ENCODE measurements around the gene DNAH10. TPM values are rescaled to one million over a fixed set of nuclear protein-coding genes. Genes with fewer than 3 reads are reported as not detected.

DNAH10 gene
- total RNA-seq, 1 donor from 2014 or later = not detected

DNA sequence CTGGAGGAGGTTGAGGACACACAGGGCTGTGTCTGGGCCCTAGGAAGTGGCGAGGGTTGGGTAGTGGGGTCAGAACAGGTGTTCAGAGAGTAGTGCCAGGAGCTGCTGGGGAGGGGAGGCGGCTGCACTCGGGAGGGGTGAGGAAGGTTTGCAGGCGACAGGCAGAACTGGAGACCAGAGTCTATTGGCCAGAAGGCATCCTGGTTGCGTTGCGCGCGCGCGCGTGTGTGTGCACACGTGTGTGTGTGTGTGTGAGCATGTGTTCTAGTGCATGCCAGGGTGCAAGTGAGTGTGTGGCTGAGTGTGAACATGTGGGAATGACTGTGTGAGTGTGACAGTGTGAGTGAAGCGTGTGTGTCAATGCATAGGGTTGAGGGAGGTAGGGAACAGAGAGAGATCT, 124.2 kb downstream of the DNAH10 start:
- no peak for DNase-seq (ENCODE audit: low read depth in 2 of 2)

DNA sequence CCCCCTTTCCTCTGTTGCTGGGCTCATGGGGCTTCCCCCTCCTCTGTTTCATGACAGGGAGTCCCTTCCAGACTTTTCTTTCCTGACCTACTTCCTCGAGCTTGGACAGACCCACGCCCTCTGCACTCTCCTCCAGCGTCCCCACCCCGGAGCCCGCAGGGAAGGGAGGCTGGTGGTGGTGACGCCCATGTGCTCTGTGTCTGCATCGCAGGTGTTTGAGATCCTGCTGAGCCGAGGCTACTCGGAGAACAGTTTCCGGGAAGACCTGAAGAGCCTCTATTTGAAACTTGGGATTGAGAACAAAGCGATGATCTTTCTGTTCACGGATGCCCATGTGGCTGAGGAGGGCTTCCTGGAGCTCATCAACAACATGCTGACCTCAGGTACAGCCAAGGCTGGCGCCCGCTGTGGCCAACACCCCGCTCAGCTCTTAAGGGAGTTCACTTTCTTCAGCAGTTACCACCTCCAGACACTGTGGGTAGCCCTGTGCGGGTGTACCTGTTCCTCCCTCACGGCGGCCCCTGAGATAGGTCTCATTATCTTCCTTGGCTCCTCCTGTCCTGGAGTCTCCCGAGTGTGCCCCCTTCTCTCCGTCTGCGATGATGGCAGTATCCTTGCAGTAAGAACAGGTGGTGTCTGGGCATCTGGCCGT, 125.0 kb downstream of the DNAH10 start:
- no peak for DNase-seq (ENCODE audit: low read depth in 2 of 2)

DNA sequence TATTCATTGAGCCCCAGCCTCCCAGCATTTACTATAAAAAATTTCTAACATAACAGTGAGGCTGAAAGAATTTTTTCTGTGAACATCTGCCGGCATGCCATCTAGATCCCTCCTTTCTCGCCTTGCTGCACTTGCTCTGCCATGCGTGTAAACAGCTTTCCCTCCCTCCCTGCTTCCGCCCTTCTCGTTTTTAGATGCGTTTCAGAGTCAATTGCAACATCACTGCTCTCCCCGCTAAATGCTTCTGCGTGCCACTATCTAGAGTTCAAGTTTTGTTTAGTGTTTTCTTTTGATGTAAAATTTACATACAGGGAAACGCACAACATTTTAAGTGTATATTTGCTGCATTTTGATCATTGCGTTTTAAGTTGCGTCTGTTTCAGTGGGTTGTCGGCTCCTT, 126.9 kb downstream of the DNAH10 start:
- no peak for DNase-seq (ENCODE audit: low read depth in 2 of 2)

DNA sequence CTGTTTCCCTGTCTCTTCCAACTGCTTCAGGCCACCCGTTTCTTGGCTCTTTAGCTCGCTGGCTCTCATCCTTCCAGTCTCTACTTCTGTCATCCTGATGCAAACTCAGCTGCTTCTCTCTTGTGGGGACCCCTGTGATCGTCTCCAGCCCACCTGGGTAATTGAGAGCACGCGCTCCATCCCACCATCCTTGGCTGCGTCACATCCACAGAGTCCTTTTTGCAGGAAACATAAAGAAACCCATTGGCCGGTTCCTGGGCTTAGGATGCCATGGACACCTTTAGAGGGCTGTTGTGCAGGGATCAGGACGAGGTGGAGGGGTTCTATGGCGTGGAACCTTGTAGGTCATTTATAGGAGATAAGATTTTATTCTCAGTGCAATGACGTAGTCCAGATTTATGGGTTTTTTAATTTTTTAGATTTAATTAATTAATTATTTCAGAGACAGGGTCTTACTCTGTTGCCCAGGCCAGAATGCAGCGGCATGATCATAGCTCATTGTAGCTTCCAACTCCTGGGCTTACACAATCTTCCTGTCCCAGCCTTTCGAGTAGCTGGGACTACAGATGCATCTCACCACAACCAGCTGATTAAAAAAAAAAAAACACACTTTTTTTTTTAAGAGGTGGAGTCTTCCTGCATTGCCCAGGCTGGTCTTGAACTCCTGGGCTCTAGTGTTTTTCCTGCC, 127.9 kb downstream of the DNAH10 start:
- DNase-seq (ENCODE audit: low read depth in 2 of 2) = no peak

DNA sequence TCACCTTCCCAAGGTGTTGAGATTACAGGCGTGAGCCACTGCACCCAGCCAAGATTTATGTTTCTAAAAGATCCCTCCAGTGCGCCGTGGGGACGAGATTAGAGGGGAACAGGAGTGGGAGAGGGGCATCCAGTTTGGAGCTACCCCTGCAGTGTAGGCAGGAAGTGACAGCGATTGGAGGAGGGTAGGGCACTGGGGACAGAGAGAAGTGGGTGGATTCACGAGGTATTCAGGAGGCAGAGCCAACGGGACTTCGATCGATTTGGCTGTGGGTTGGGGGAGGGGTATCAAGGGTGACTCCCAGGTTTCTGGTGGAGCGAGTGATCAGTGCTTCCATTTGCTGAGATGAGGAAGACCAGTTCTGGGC, 128.4 kb downstream of the DNAH10 start:
- DNase-seq (ENCODE audit: low read depth in 2 of 2) = no peak

DNA sequence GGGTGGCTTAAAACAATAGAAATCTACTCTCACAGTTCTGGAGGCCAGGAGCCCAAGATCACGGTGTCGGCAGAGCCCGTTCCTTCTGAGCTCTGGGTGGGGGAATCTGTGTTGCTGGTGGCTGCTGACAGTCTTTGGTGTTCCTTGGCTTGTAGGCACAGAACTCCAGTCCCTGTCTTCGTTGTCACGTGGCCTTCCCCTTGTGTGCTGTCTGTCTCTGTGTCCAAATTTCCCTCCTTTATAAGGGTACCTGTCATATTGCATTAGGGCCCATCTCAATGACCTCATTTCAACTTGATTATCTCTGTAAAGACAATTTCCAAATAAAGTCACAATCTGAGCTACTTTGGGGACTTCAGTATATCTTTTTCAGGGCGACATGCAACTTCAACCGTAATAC, 128.9 kb downstream of the DNAH10 start:
- no peak for DNase-seq (ENCODE audit: low read depth in 2 of 2)

DNA sequence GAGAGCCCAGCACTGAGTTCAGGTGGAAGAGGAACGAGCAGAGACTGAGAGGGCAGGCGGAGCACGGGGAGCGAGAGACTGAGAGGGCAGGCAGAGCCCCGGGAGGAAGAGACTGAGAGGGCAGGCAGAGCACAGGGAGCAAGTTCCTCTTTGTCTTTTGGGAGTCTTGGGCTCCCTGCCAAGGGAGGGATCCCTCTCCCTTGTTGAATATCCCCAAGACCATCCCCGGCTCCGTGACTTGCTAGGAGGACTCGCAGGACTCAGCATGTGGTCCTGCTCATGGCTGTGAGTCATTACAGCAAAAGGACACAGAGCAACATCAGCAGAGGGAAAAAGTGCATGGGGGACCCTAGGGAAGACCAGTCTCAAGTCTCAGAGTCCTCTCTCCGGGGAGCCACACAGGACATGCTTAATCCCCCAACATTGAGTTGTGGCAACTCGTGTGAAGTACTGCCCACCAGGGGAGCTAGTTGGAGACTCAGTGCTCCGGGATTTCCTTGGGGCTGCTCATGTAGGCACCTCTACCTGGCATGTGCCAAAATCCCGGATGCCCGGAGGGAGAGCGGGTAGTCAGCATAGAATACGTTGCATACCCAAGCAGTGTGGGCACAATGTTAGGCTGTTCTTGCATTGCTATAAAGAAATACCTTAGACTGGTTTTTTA, 129.5 kb downstream of the DNAH10 start:
- no peak for DNase-seq (ENCODE audit: low read depth in 2 of 2)

DNA sequence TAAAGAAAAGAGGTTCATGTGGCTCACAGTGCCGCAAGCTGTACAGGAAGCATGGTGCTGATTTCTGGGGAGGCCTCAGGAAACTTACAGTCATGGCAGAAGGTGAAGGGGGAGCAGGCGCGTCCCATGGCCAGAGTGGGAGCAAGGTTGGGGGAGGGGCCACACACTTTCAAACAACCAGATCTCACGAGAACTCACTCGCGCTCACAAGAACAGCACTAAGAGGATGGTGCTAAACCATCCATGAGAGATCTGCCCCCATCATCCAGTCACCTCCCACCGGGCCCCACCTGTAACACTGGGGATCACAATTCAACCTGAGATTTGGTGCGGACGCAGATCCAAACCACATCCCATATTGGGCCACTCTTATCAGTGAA, 130.1 kb downstream of the DNAH10 start:
- DNase-seq (ENCODE audit: low read depth in 2 of 2) = no peak

DNA sequence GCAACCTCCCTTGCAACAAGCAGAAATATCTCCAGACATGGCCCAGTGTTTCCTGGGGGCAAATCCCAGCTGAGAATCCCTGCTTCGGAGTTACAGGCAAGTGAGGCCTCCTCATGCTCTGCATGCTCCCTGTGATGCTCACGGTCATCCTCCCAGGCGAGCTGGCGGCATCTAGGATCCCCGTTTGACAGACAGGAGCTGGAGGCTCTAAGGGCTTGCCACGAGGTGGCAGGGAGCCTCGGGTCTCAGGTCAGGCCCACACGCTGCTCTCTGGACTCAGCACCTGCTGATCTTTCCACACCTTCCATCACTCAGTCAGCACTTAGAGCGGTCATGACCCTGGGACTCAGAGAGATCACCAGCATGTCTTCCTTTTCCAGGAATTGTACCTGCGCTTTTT, 130.8 kb downstream of the DNAH10 start:
- no peak for DNase-seq (ENCODE audit: low read depth in 2 of 2)

DNA sequence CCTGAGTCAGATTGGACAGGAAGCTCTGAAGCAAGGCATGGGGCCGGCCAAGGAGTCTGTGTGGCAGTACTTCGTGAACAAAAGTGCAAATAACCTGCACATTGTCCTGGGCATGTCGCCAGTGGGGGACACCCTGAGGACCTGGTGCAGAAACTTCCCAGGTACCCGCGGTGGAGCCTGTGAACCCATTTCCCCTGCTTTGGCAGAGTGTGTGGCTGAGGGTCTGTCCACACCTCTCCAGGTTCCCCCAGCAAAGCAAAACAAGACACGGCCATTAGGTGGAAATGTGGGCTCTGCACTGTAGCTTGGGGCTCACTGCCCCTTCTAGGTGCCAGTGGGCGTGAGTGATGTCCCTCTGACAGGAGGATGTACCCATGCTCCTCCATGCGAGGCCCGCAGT, 131.2 kb downstream of the DNAH10 start:
- no peak for DNase-seq (ENCODE audit: low read depth in 2 of 2)

DNA sequence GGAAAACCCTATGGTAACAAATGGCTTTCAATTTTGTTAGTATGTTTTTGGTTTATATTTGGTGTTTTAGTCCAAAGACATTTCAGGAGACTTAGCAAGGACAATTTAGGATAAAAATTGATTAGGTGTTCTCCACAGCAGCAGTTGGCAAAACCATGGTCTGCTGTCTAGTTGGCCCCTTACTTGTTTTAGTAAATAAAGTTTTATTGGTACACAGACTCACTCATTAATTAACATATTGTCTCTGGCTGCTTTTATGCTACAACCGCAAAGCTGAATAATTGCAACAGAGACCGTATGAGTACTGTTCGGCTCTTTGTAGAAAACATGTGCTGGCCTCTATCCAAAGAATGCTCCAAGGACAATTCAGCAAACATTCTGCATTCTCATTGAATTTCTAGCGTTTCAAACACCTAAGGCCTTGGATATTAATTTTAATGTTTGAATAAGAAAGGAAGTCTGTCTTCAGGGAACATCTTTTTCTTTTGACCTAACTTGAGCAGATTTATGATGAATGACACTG, 132.8 kb downstream of the DNAH10 start:
- no peak for DNase-seq (ENCODE audit: low read depth in 2 of 2)

DNA sequence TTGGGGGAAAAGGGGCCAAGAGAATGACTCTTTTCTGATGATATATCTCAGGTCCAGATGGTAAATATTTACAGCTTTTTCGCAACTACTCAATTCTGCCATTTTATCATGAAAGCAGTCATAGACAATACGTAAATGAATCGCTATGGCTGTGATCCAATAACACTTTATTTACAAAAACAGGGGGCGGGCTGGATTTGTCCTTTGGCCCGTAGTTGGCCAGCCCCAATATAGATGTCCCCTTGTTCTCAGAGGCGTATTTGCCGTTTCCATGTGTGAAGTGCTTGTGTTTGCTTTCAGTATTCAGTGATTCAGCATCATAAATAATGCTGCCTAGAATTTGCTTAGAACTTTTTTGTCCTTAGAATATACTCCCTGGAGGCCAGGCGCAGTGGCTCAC, 133.3 kb downstream of the DNAH10 start:
- DNase-seq (ENCODE audit: low read depth in 2 of 2) = no peak

DNA sequence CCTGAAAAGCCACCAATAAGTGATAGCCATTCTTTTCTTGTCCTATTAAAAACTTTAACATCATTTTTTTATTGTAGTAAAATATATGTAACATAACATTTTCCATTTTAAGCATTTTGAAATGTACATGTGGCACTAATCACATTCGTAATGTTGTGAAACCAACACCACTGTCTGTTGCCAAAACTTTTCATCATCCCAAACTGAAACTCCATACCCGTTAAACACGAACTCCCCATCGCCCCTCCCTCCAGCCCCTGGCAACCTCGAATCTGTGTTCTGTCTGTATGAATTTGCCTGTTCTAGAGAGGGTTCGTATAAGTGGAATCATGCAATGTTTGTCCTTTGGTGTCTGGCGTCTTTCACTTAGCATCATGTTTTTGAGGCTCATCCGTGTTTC, 134.7 kb downstream of the DNAH10 start:
- no peak for DNase-seq (ENCODE audit: low read depth in 2 of 2)

DNA sequence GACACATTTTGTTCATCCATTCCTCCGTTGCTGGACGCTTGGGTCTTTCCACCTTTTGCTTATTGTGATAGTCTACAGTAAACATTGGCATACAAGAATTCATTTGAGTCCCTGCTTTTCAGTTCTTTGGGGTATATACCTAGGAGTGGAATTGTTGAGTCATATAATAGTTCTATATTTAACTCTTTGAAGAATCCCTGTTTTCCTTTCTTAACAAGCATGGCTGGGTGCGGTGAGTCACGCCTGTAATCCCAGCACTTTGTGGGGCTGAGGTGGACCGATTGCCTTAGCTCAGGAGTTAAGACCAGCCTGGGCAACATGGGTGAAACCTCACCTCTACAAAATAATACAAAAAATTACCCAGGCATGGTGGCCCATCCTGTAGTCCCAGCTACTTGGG, 135.1 kb downstream of the DNAH10 start:
- no peak for DNase-seq (ENCODE audit: low read depth in 2 of 2)

DNA sequence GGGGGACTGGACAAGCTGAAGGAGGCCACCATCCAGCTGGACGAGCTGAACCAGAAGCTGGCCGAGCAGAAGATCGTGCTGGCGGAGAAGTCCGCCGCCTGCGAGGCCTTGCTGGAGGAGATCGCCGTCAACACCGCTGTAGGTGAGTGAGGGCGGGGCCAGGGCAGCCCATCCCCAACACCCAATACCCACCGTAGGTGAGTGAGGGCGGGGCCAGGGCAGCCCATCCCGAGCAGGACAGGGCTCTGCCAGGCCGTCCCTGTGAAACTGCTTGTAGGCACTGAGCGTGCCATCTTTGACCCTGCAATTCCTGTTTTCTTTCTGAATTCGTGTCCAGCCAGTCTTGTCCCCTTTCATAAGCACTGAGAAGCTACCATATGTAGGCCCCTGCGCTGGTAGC, 136.6 kb downstream of the DNAH10 start:
- no peak for DNase-seq (ENCODE audit: low read depth in 2 of 2)

DNA sequence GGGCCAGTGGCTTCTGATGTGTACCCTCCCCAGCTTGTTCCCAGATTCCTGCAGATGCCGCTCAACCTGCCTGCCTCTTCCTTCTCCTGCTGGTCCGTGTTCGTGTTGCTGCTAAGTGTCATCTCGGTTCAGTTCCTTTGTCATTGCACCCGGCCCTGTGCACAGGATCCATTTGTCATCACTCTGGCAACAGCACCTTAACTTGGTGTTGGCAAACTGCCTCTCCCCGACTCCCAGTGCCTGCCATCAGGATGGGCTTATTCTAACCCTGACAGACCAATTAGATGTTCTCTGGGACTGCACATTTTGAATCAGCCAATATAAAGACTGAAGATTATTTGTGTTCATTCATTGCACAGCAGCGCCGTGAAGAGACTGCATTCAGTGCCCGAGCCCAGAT, 137.3 kb downstream of the DNAH10 start:
- no peak for DNase-seq (ENCODE audit: low read depth in 2 of 2)

DNA sequence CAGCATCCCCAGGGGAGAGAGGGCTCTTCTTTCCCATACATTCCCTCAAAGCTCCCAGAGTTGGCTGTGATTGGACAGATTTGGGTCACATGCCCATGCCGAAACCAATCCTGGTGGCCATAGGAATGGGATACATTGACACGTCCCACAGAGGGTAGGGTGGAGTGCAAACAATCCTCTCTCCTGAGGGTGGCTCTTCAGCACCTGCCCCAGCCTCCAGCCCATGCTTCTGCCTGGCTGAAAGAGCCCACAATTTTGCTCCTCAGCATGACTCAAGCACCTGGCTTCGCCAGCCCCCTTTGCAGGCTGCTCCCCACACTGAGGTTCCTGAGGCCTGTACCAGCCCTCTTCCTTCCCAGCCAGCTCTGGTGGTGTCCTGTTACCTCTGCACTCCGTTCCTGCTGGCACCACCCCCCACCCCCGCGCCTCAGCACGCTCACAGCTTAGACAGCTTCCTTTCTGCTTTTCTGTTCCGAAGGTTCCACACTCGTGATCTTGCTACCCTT, 138.8 kb downstream of the DNAH10 start:
- DNase-seq (ENCODE audit: low read depth in 2 of 2) = no peak

DNA sequence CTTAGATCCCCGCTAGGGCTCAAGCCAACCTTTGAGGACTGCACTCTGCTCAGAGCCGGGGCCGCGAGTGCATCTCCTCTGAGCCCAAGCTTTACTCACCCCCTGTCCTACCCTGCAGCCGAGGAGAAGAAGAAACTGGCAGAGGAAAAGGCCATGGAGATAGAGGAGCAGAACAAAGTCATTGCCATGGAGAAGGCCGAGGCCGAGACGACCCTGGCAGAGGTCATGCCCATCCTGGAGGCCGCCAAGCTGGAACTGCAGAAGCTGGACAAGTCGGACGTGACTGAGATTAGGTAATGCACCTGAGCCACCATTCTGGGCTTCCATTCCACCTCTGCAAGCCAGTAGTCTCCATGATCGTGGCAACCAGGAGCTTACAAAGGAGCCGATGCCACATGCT, 140.7 kb downstream of the DNAH10 start:
- no peak for DNase-seq (ENCODE audit: low read depth in 2 of 2)

DNA sequence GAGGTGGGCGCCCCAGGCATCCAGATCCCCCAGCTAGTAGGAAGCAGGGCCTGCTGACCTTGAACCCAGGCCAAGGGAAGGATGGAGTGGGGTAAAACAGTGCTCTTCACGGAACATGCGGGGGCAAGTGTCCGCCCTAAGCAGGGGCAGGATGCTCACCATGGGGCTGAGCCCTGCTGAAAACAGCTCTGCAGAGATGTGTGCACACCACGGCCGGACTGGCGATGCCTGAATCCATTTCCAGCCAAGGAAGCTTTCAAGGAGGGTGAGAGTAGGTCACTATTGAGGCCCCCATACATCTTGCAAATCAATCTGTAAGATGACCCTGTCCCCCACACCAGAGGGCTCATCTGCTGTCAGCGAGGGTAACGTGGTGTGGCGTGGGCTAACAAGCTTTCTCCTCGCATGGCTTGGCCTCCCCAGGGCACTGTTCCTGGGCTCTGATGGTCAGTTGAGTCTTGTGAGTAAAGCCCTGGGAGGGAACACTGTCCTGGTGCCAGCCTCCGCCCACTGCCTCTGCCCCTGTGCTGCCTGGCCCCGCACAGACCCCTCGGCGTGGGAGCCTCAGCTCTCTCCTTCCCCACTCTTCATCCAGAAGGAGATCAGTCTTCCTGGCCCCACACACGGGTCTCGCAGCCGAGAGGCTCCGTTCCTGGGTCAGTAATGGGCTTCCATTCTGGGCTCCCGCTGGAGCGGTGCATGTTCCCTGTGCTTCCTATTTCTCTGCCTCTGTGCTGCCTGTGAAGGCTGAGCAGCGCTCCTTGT, 141.4 kb downstream of the DNAH10 start:
- no peak for DNase-seq (ENCODE audit: low read depth in 2 of 2)

DNA sequence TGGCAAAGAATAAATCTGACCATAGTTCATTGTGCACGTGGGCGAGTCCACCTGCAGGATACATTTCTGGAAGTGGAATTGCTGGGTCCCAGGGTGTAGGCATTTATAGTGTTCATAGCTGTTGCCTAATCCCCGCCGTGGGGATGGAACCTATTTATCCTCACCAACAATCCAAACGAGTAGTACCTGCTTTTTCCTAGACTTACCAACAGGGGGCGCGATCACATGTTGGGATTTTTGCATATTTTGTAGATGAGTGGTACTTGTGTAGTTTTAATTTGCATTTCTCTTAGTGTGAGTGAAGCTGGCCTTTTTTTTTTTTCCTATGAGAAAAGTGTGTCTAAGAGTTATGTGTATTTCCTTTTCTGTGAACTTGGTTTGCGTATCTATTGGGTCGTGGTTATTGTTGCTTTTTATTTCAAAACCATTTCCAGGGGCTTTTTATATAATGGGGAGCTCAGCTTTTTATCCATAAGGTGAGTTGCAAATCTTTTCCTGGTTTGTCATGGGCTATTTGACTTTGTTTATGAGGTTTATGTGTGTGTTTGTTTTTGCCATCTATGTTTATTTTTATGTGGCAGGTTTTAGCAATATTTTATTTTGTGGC, 143.3 kb downstream of the DNAH10 start:
- peak; percentile 80 for DNase-seq (ENCODE audit: low read depth in 2 of 2)

DNA sequence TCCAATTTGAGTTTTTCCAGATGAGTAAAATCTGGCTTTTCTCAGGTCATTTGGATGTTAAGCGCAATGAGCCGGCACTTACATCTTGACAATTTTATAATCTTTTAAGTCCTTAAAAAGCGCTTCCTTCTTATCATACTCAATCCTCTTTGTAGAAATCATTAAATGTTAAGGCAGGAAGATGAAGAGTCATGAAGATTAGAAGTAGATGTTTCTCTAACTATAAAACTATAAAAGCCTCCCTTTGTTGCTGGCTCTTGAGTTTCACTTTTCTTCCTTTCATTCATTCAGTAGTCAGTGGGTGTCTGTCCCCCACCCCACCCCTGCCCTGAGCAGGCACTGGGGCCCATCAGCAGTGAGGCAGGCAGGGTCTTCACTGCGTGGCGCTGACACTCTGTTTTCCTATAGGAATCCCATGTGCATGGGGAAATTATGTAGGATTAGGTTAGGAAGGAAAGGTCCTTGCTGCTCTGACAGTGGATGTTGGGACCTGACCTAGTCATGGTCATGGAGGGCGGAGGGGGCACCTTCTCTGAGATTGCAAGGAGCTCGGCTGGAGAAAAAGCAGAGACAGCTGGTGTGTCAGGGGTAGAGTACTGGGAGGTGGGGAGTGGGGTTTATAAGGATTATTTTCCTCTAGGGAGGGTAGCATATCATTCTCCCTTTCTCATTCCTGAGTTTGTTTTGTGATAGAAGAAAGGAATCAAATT, 144.8 kb downstream of the DNAH10 start:
- no peak for DNase-seq (ENCODE audit: low read depth in 2 of 2)
